T-helper 2 cell (primary cell): ENCODE measurements around the gene RASAL3.
"Not testable (repeated sequence)": the region's sequence is repeated elsewhere in the genome, so short reads cannot be mapped to it uniquely, and the experiment has no call there.

ENCODE experiments used
- DNase-seq, 5 experiments: peaks; one replicate each; pipeline versions ENCODE4 v3.0.0 to v3.0.0-alpha.2; 2012 to 2022

Gene RASAL3

GRCh38 chr19:15473821-15474220 lies 9.5 kb upstream of the RASAL3 start:
- not testable (repeated sequence) for DNase-seq

GRCh38 chr19:15471639-15472101 lies 7.3 kb upstream of the RASAL3 start:
- no peak for DNase-seq

GRCh38 chr19:15469513-15470297 lies 5.4 kb upstream of the RASAL3 start:
- no peak for DNase-seq

GRCh38 chr19:15468675-15469512 lies 4.5 kb upstream of the RASAL3 start:
- DNase-seq: no peak

GRCh38 chr19:15467734-15468214 lies 3.4 kb upstream of the RASAL3 start:
- no peak for DNase-seq

GRCh38 chr19:15466851-15467733 lies 2.7 kb upstream of the RASAL3 start:
- peak in 4 of 5 experiments; percentile 48 to 99 (median 52) for DNase-seq

GRCh38 chr19:15463861-15464371 lies 428 bp downstream of the RASAL3 start:
- DNase-seq: peak; percentile 41 to 93 (median 72)

GRCh38 chr19:15461694-15462093 lies 2.6 kb downstream of the RASAL3 start:
- DNase-seq: no peak

GRCh38 chr19:15457701-15458484 lies 6.5 kb downstream of the RASAL3 start:
- no peak for DNase-seq

- DNase-seq: peak in 1 of 5 experiments; percentile 38
Observed at GRCh38 chr19:15456871-15457700, 7.3 kb downstream of the RASAL3 start.

GRCh38 chr19:15456441-15456840 lies 7.9 kb downstream of the RASAL3 start:
- no peak for DNase-seq

GRCh38 chr19:15455996-15456395 lies 8.3 kb downstream of the RASAL3 start:
- no peak for DNase-seq

- no peak for DNase-seq
Observed at GRCh38 chr19:15453906-15454860, 10.2 kb downstream of the RASAL3 start.

GRCh38 chr19:15453091-15453578 lies 11.2 kb downstream of the RASAL3 start:
- no peak for DNase-seq

GRCh38 chr19:15452111-15453047 lies 12.0 kb downstream of the RASAL3 start:
- no peak for DNase-seq

- no peak for DNase-seq
Observed at GRCh38 chr19:15450528-15450890, 13.8 kb downstream of the RASAL3 start.

GRCh38 chr19:15449620-15450527 lies 14.5 kb downstream of the RASAL3 start, which contains the start of gene WIZ:
WIZ (minus strand) TSS chr19:15449956; CDS start chr19:15448307, 1,649 bp downstream.
- DNase-seq: peak; percentile 72 to 89 (median 78)
